Heart right ventricle (tissue), 16 donors: Measurements from ENCODE around the gene PDLIM4. TPM values are rescaled to one million over a fixed set of nuclear protein-coding genes. Genes with fewer than 3 reads are reported as not detected.

ENCODE experiments used
- ATAC-seq, 8 donors: fragments of 200-7000 bp; cut with Tn5 transposase; one replicate each; pipeline ENCODE4 v1.9.1; 2020; ENCODE audit warnings: mild to moderate bottlenecking in 8 of 8, moderate library complexity in 8 of 8, moderate number of reproducible peaks in 1 of 8
- DNase-seq, 2 donors: peaks; one replicate each; pipeline ENCODE4 v3.0.0-alpha.2; 2020
- H3K27ac ChIP-seq, 10 donors: fragments of 200-600 bp; sonication (generic) in 2 of 10; one replicate each; pipeline versions ENCODE4 v1.5.0 to v1.8.0; 2020 to 2022; ENCODE audit warnings: mild to moderate bottlenecking in 3 of 10
- H3K27me3 ChIP-seq, 7 donors: fragments of 200-600 bp; one replicate each; pipeline ENCODE4 v1.8.0; 2021 to 2022; ENCODE audit warnings: mild to moderate bottlenecking in 2 of 7
- H3K36me3 ChIP-seq, 9 donors: fragments of 200-600 bp; sonication (generic) in 1 of 9; one replicate each; pipeline versions ENCODE4 v1.5.0 to v1.8.0; 2020 to 2022; ENCODE audit warnings: mild to moderate bottlenecking in 2 of 9
- H3K4me1 ChIP-seq, 9 donors: fragments of 200-600 bp; sonication (generic) in 1 of 9; one replicate each; pipeline versions ENCODE4 v1.5.0 to v1.8.0; 2020 to 2022; ENCODE audit warnings: mild to moderate bottlenecking in 4 of 9
- H3K4me3 ChIP-seq, 10 donors: fragments of 200-600 bp; sonication (generic) in 2 of 10; one replicate each; pipeline versions ENCODE4 v1.5.0 to v1.8.0; 2020 to 2022; ENCODE audit warnings: mild to moderate bottlenecking in 7 of 10, moderate library complexity in 2 of 10
- H3K9me3 ChIP-seq, 11 donors: fragments of 200-600 bp in 10 of 11; sonication (generic) in 2 of 11; one replicate each; pipeline versions ENCODE4 v1.5.0 to v1.8.0; 2013 to 2022; ENCODE audit warnings: mild to moderate bottlenecking in 2 of 11, control low read depth in 1 of 11, moderate library complexity in 1 of 11
- WGBS, 2 donors: extraction: QIAGEN DNeasy Blood & Tissue Kit; methylation state at CpG; one replicate each; pipeline ENCODE4 v1.1.7; 2013; ENCODE audit warnings: inconsistent platforms in 1 of 2; 5-methylcytosine and 5-hydroxymethylcytosine counted together
- intact Hi-C, 10 donors: fragments of 100-400 bp; cut with DNase I; formaldehyde crosslinking; loops; one replicate each; pipeline versions ENCODE4 v1.11.1 to v1.14.2; 2022
- polyA plus RNA-seq, 2 donors: library from polyadenylated mRNA; stranded (reverse); fragments of 200-250 nt; gene quantifications; one replicate each; pipeline ENCODE4 v1.2.3, GENCODE V29; 2013
- total RNA-seq, 10 donors: library from RNA; stranded (reverse); fragmentation: NEBNext Ultra II Directional in 3 of 10; extraction: Animal tissue kit (Norgen Biotek cat#: 25700) in 3 of 10; gene quantifications; one replicate each; pipeline versions ENCODE4 v1.2.1 to v1.2.4, GENCODE V29; 2021 to 2023
- TF ChIP-seq, protein P1 (sequence below), 9 donors: fragments of 200-600 bp; sonication (generic) in 2 of 9; IDR thresholded peaks; one replicate each; pipeline versions ENCODE4 v1.5.0 to v1.8.0; 2021 to 2022; ENCODE audit warnings: antibody characterized with exemption in 9 of 9, mild to moderate bottlenecking in 5 of 9, moderate library complexity in 1 of 9
- donor health status: Arrhythmogenic right ventricular cardiomyopathy.
- donor health status: ischemic (EF 13 %, LVEDD 7.1; RV severe dilation, severe dysfunction).
- donor health status: healthy with polysubstance abuse.
- donor health status: DM: no; HTN: yes; CAD: no.
- donor health status: DM: no; HTN: no; CAD: no.
- donor health status: ischemic (EF 25% LVEDD 6.9; RV normal size, moderate dysfunction).
- donor health status: ischemic (EF 25% LVEDD 5.7; RV mildly dilated, moderate dysfunction).
- donor health status: healthy.
- donor health status: DM: yes; HTN: yes; CAD: no.
- donor health status: Ischemic cardiomyopathy.
- donor health status: ischemic (EF 35%, LVEDD 5.7; RV mildly dilated, moderate dysfunction).
- donor health status: nonischemic (EF 11% LVEDD 7.7; RV severe dilation, severe dysfunction).
- donor health status: DM: yes; HTN: yes; CAD: no.
- donor health status: PGD.
- donor health status: ischemic (EF 29% LVEDD 5.4; RV normal size, mild dysfunction).
- donor health status: nonischemic (EF 23%, LVEDD 6.1; RV moderate dilation, normal function).

Gene PDLIM4
- total and polyA plus RNA-seq, 12 donors: 2.1 to 15.3 (median 3.6) TPM

DNA sequence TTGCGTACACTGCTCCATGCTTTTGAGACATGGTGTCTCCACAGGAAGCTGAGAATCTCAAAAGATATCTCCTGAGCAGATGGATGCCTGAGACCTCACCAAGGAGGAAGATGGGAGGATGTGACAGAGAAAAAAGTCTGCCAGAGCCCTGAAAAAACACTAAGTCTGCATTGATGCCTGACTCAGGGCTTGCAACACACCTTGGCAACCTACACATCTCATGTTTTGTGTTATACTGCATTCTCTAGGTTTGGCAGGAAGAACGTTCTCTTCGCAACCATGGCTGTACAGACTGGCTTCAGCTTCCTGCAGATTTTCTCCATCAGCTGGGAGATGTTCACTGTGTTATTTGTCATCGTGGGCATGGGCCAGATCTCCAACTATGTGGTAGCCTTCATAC, 55.9 kb downstream of the PDLIM4 start:
- TF ChIP-seq, protein P1, sequence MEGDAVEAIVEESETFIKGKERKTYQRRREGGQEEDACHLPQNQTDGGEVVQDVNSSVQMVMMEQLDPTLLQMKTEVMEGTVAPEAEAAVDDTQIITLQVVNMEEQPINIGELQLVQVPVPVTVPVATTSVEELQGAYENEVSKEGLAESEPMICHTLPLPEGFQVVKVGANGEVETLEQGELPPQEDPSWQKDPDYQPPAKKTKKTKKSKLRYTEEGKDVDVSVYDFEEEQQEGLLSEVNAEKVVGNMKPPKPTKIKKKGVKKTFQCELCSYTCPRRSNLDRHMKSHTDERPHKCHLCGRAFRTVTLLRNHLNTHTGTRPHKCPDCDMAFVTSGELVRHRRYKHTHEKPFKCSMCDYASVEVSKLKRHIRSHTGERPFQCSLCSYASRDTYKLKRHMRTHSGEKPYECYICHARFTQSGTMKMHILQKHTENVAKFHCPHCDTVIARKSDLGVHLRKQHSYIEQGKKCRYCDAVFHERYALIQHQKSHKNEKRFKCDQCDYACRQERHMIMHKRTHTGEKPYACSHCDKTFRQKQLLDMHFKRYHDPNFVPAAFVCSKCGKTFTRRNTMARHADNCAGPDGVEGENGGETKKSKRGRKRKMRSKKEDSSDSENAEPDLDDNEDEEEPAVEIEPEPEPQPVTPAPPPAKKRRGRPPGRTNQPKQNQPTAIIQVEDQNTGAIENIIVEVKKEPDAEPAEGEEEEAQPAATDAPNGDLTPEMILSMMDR (IDR thresholded peaks at IDR 0.05): no peak
- ATAC-seq (no peak), DNase-seq (no peak)
- H3K4me1 ChIP-seq: peaks cover 0 to 13% (median 0%) of the 10 kb centered on the region in 9 donors
- WGBS, 2 donors: 81 to 82% methylated on average over 4 of the region's 4 CpGs
- H3K27ac ChIP-seq: no peak overlapping the region
- H3K9me3 ChIP-seq: no peaks in the 10 kb centered on the region
- H3K27me3 ChIP-seq: no peaks in the 10 kb centered on the region
- no peak overlapping the region for H3K4me3 ChIP-seq
- H3K36me3 ChIP-seq: peaks cover 0 to 17% (median 0%) of the 10 kb centered on the region in 9 donors
- intact Hi-C loops: no loop called here

DNA sequence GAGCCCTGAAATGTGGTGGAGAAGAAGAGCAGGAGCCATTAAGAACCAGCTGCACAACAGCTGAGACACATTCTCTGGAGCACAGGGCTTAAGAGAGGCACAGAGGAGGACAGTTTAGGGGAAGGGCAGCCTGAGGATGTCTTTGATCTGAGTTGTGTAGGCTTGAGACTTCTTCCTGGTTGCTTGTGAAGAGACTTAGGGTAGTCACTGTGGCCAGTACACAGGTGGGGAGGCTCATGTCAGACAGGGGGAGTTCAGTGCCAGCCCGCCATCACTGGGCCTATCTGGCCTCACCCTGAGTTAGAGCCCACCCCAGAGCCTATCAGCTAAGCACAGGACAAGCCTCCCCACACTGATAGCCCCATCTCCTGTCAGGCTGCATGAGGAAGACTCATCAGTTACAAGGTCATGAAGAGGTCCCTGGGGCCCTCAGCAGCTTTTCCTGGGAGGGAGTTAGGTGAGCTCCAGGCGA, 56.5 kb downstream of the PDLIM4 start:
- 92 to 95% methylated on average over 2 of the region's 2 CpGs for WGBS, 2 donors
- H3K9me3 ChIP-seq: no peaks in the 10 kb centered on the region
- intact Hi-C loops: no loop called here
- TF ChIP-seq, protein P1 (IDR thresholded peaks at IDR 0.05): no peak
- H3K36me3 ChIP-seq: peaks cover 0 to 17% (median 0%) of the 10 kb centered on the region in 9 donors
- peaks cover 0 to 14% (median 0%) of the 10 kb centered on the region in 9 donors for H3K4me1 ChIP-seq
- ATAC-seq (no peak), DNase-seq (no peak)
- no peaks in the 10 kb centered on the region for H3K27me3 ChIP-seq
- H3K27ac ChIP-seq: no peak overlapping the region
- no peak overlapping the region for H3K4me3 ChIP-seq

DNA sequence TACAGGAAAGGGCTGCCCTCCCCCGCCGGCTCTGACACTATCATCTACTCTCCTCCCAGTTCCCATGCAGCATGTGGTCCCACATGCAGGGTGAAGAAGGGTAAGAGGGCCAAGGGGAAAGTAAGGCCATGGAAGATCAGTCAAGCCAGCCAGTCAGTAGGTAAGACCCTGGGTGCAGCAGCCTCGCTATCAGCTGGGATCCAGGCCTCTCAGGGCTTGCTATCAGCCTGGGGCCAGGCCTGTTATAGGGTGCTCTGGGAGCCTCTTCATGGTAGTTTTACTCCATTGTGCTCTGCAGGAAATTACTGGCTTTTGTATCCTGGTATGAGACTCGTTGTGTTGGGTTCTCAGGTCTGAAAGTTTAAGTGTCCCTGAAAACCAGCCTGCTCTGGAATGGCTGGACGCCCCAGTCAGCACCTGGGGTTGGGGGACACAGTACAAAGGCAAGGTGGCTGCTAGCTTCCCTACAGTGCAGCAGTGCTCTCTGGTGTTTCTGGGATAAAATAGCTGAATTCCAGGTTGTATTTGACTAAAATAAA, 58.1 kb downstream of the PDLIM4 start:
- Histone ChIP-seq H3K36me3 (peaks cover 0 to 21% (median 0%) of the 10 kb centered on the region in 9 donors), H3K27ac (no peak overlapping the region), H3K4me3 (no peak overlapping the region), H3K27me3 (no peaks in the 10 kb centered on the region), H3K9me3 (no peaks in the 10 kb centered on the region), H3K4me1 (peaks cover 0 to 24% (median 0%) of the 10 kb centered on the region in 9 donors)
- WGBS, 2 donors: 78 to 82% methylated on average over 5 of the region's 5 CpGs
- TF ChIP-seq, protein P1 (IDR thresholded peaks at IDR 0.05): no peak
- intact Hi-C loops: no loop called here
- ATAC-seq: no peak
- no peak for DNase-seq

DNA sequence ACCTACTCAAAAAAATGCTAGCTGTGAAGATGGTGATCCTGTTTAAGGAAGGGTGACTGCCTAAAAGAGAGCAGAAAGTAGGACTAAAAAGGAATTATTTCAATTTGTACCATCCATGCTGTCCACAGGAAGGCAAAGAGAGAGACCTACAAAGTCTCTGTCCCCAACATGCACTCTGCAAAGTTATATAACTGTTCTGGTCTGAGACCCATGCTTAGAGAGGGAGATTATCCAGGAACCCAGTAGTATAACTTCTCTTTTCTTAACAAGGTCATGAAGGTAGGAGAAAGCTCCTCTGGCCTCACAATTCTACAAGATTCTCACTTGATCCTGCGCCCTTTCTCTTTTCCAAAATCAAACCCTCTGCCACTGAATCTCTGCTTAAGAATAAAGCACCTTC, 62.5 kb downstream of the PDLIM4 start:
- DNase-seq (no peak), ATAC-seq (peak in 3 of 8 donors; percentile 47 to 80 (median 67))
- 96 to 100% methylated on average over 1 of the region's 1 CpG for WGBS, 2 donors
- peak overlapping the region in 4 of 10 donors; percentile 25 to 48 (median 40) for H3K27ac ChIP-seq
- H3K27me3 ChIP-seq: no peaks in the 10 kb centered on the region
- TF ChIP-seq, protein P1 (IDR thresholded peaks at IDR 0.05): no peak
- intact Hi-C loops: no loop called here
- peaks cover 0 to 36% (median 3%) of the 10 kb centered on the region in 9 donors for H3K4me1 ChIP-seq
- peaks cover 0 to 37% (median 0%) of the 10 kb centered on the region in 9 donors for H3K36me3 ChIP-seq
- no peaks in the 10 kb centered on the region for H3K9me3 ChIP-seq
- H3K4me3 ChIP-seq: no peak overlapping the region
